ENCODE results near the gene CAMK1D. TPM values are rescaled to one million over a fixed set of nuclear protein-coding genes. Genes with fewer than 3 reads are reported as not detected.

CAMK1D gene
- total RNA-seq, 1 experiment from 2014 or later: 6.0 TPM

GRCh38 chr10:12588091-12588860 is 238.9 kb downstream of the CAMK1D start:
- no peak overlapping the region for H3K4me3 ChIP-seq

GRCh38 chr10:12589291-12589690 is 239.9 kb downstream of the CAMK1D start:
- Histone ChIP-seq H3F3A (ENCODE audit: insufficient read depth, low read depth) (peaks cover 16% of the 10 kb centered on the region; the same call in 1 of the 2 replicates), H3K79me2 (ENCODE audit: low read depth) (no peaks in the 10 kb centered on the region), H3K4me3 (no peak overlapping the region), H3K4me2 (no peak overlapping the region), H3K27me3 (ENCODE audit: insufficient read depth, low read depth) (no peaks in the 10 kb centered on the region), H2AFZ (no peak overlapping the region), H3K4me1 (replicated peaks; ENCODE audit: insufficient read depth) (peaks cover 17% of the 10 kb centered on the region), H3K9me2 (ENCODE audit: insufficient read depth) (no peaks in the 10 kb centered on the region), H3K27ac (no peak overlapping the region), H3K36me3 (ENCODE audit: low read depth) (no peaks in the 10 kb centered on the region), H3K9me3 (ENCODE audit: insufficient read depth, low read depth) (no peaks in the 10 kb centered on the region), H4K20me1 (ENCODE audit: insufficient read depth) (no peaks in the 10 kb centered on the region)
- ChIA-PET CTCF (no interaction called here), POLR2A (ENCODE audit: unreplicated experiment) (interaction anchor here (0.6 kb wide), 1 partner anchor 13 kb away, joined by 3 read pairs; no protein-coding TSS in a partner anchor)
- intact Hi-C loops (cut with micrococcal nuclease; ENCODE audit: unreplicated experiment): no loop called here
- no TSS peak for BruUV-seq (replicated peaks)
- no peak for TF ChIP-seq CTCF (conservative IDR thresholded peaks at IDR 0.05)
- no peak for DNase-seq

More at GRCh38 chr10:12588091-12588860, 238.9 kb downstream of the CAMK1D start:
- CTCF ChIA-PET: no interaction called here
- Histone ChIP-seq H3F3A (ENCODE audit: insufficient read depth, low read depth) (peaks cover 16% of the 10 kb centered on the region; the same call in 1 of the 2 replicates), H3K27me3 (ENCODE audit: insufficient read depth, low read depth) (no peaks in the 10 kb centered on the region), H3K27ac (no peak overlapping the region), H2AFZ (no peak overlapping the region), H3K9me2 (ENCODE audit: insufficient read depth) (no peaks in the 10 kb centered on the region), H3K79me2 (ENCODE audit: low read depth) (no peaks in the 10 kb centered on the region), H3K4me1 (replicated peaks; ENCODE audit: insufficient read depth) (peaks cover 17% of the 10 kb centered on the region), H4K20me1 (ENCODE audit: insufficient read depth) (no peaks in the 10 kb centered on the region), H3K9me3 (ENCODE audit: insufficient read depth, low read depth) (no peaks in the 10 kb centered on the region), H3K4me2 (peak overlapping the region; percentile 43), H3K36me3 (ENCODE audit: low read depth) (no peaks in the 10 kb centered on the region)
- BruUV-seq (replicated peaks): no TSS peak
- intact Hi-C loops (cut with micrococcal nuclease; ENCODE audit: unreplicated experiment): no loop called here
- POLR2A ChIA-PET (ENCODE audit: unreplicated experiment): interaction anchor here (0.7 kb wide), 1 partner anchor 21 kb away, joined by 3 read pairs; no protein-coding TSS in a partner anchor
- peak in 1 of 2 experiments; percentile 69 for DNase-seq
- TF ChIP-seq CTCF (conservative IDR thresholded peaks at IDR 0.05): no peak
- TF ChIP-seq EZH2 (IDR thresholded peaks at IDR 0.05; ENCODE audit: low read depth): no peak

- Histone ChIP-seq H3K4me3 (no peak overlapping the region), H3K27ac (no peak overlapping the region), H2AFZ (no peak overlapping the region), H3K9me3 (ENCODE audit: insufficient read depth, low read depth) (no peaks in the 10 kb centered on the region), H3K27me3 (ENCODE audit: insufficient read depth, low read depth) (no peaks in the 10 kb centered on the region), H3K4me1 (replicated peaks; ENCODE audit: insufficient read depth) (peaks cover 17% of the 10 kb centered on the region), H3K4me2 (no peak overlapping the region), H4K20me1 (ENCODE audit: insufficient read depth) (no peaks in the 10 kb centered on the region), H3K9me2 (ENCODE audit: insufficient read depth) (no peaks in the 10 kb centered on the region), H3K36me3 (ENCODE audit: low read depth) (no peaks in the 10 kb centered on the region), H3K79me2 (ENCODE audit: low read depth) (no peaks in the 10 kb centered on the region), H3F3A (ENCODE audit: insufficient read depth, low read depth) (peaks cover 16% of the 10 kb centered on the region; the same call in 1 of the 2 replicates)
- POLR2A ChIA-PET (ENCODE audit: unreplicated experiment): interaction anchor here (0.6 kb wide), 1 partner anchor 13 kb away, joined by 3 read pairs; no protein-coding TSS in a partner anchor
- no peak for DNase-seq
- TF ChIP-seq EZH2 (IDR thresholded peaks at IDR 0.05; ENCODE audit: low read depth): no peak
- TF ChIP-seq CTCF (conservative IDR thresholded peaks at IDR 0.05): no peak
- intact Hi-C loops (cut with micrococcal nuclease; ENCODE audit: unreplicated experiment): no loop called here
- BruUV-seq (replicated peaks): no TSS peak
- CTCF ChIA-PET: no interaction called here
Measured at GRCh38 chr10:12589791-12590190, 240.4 kb downstream of the CAMK1D start.

All from PC-9 (cell line).